Measurements from ENCODE around the gene ANO10.

DNA sequence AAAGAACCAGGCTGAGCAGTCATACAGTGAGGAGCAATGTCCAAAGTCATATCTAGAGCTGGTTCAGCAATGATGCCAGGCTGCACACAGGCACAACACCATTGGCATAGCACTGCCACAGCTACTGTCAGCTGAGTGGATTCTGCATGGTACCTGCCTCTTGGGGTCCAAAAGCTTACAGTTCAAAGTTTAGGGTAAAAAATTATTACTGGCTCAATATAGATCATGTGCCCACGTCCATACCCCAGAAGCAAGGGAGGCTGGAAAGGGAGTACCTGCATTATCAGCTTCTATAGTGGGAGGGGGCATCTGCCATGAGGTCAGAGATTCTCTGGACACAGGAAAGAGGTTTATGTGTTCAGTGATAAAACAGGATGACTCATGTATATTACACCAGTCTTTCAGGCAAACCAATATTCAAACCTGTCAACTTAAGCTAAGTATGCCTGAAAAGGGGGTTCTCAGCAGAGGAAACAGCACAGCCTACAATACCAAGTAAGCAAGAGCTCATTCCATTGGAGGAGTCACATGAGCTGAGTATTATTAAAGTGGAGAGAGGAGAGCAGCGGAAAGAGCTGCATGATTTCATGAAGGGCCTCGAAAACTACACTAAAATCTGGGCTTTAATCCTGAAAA, 99.0 kb downstream of the ANO10 start:
- TF ChIP-seq, protein P1, sequence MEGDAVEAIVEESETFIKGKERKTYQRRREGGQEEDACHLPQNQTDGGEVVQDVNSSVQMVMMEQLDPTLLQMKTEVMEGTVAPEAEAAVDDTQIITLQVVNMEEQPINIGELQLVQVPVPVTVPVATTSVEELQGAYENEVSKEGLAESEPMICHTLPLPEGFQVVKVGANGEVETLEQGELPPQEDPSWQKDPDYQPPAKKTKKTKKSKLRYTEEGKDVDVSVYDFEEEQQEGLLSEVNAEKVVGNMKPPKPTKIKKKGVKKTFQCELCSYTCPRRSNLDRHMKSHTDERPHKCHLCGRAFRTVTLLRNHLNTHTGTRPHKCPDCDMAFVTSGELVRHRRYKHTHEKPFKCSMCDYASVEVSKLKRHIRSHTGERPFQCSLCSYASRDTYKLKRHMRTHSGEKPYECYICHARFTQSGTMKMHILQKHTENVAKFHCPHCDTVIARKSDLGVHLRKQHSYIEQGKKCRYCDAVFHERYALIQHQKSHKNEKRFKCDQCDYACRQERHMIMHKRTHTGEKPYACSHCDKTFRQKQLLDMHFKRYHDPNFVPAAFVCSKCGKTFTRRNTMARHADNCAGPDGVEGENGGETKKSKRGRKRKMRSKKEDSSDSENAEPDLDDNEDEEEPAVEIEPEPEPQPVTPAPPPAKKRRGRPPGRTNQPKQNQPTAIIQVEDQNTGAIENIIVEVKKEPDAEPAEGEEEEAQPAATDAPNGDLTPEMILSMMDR (IDR thresholded peaks at IDR 0.05): no peak
- TF ChIP-seq POLR2A (IDR thresholded peaks at IDR 0.05): no peak
